Astrocyte of the hippocampus (primary cell): ENCODE data around the gene TUT7.
"Not testable (repeated sequence)": the region's sequence is repeated elsewhere in the genome, so short reads cannot be mapped to it uniquely, and the experiment has no call there.

Source experiments
- DNase-seq: peaks from one replicate; pipeline ENCODE4 v3.0.0; 2011; ENCODE audit warnings: low read depth, low spot score

Gene TUT7

DNA sequence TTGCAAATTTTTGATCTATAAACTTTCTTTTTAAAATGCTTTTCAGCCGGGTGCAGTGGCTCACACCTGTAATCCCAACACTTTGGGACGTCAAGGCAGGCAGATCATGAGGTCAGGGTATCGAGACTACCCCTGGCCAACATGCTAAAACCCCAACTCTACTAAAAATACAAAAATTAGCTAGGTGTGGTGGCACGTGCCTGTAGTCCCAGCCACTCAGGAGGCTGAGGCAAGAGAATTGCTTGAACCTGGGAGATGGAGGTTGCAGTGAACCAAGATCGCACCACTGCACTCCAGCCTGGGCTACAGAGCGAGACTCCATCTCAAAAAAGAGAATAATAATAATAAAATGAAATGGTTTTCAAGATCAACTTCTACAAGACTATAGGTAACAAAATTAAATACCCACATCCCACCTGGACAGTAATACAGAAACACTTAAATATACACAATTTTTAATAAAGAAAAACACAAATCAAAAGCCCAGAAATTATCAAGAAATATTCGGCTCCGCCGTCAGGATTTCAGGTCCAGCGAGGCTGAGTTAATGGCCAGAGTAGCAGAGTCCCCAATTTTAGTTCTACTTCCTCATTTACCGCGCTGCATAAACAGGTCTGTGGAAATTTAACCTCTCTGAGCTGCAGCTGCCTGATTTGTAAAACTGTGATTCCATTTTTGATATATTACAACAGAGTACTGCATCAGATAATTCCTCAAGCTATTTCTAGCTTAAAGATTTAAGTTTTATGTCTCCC is 4.0 kb downstream of the TUT7 start:
- DNase-seq, result no peak

- DNase-seq, result peak; percentile 14
Measured at GRCh38 chr9:86349271-86349670, 4.9 kb downstream of the TUT7 start.

GRCh38 chr9:86347991-86348390 is 6.2 kb downstream of the TUT7 start:
- DNase-seq, result no peak

DNA sequence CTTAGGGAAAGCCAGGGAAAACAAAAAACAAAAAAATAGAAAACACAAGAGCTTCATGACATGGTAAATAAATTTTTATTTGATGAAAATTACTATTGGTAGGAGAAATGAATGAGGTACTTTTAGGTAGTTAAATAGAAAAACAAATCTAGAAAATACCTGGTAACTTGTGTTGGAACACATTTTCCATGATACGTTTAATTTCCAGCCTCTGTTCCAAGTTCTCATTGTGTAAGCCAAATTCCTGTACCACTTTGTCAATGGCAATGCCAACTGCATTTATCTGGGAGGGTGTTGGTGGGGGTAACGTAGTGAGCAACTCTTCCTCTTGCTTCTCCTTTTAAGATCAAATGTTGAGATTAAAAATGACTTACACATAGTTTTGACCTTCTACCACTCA is 9.4 kb downstream of the TUT7 start:
- no peak for DNase-seq

GRCh38 chr9:86342269-86342668 is 11.9 kb downstream of the TUT7 start:
- no peak for DNase-seq

DNA sequence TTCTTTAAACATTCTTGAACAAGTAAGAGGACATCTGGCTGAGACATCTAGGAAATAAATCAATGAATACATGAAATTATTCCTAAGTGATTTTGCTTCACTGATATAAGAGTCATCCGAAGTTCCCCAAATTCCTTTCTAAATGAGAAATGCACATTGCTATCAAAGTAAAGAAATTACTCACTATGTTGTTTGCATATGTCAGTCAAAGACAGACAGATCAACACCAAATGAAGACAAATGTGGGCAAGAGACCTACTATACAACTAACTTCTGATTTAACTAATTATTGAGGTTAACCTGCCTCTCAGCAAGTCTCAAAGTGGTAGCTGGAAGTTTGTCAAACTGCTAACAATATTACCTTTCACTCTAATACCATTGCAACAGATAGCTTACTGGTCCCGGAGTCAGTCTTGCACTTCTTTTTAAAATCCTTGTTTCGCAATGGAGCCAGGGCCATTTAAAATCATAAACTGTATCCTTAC is 13.2 kb downstream of the TUT7 start:
- DNase-seq, result peak; percentile 36

GRCh38 chr9:86340356-86341006 is 13.7 kb downstream of the TUT7 start:
- no peak for DNase-seq

DNA sequence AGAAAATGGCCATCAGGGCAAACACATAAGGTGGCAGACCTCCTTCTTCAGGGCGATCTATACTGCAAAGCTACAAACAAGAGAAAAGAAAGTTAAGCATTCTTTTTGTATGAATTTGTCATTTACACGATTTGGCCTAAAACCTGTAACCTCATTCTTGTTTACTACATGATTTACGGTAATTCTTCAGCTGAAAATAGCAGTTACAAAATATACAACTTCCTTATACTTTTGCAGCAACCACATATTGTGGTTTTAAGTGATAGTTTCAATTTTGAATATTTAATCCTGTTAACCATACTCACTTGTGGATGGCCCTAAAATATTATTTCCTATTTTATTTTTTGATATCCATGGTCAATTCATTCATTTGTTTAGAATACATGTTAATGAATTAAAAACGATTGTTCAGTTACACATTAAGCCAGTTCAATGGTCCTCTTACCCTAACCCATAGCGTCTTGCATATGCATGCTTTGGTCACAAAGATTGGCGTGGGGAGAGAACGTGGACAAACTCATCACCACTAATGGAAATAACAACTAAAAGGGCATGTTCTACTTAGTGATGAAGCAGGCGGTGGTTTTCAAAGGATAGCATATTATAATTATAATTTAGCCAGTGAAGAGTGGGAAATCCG is 16.6 kb downstream of the TUT7 start:
- DNase-seq, result no peak

DNA sequence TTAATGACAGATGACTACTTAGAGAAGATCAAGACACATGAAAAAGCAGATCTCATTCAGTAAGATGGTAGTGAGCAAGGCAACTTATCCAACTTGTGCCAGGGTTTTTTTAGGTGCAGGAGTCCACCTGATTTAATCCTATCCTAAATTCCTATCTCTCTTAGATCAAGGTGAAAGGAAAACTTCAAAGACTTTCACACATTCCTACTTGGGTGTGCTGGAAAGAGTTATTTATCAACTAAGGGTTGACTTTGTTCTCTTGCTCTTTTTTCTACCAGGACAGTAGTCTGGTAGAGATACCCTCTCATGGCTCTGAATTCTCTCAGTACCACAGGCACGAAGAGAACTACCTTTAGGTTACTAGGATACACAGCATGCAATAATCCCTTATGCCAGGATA is 18.2 kb downstream of the TUT7 start:
- no peak for DNase-seq

- DNase-seq, result no peak
Measured at GRCh38 chr9:86333651-86334050, 20.6 kb downstream of the TUT7 start.

- no peak for DNase-seq
Measured at GRCh38 chr9:86330186-86330585, 24.0 kb downstream of the TUT7 start.

DNA sequence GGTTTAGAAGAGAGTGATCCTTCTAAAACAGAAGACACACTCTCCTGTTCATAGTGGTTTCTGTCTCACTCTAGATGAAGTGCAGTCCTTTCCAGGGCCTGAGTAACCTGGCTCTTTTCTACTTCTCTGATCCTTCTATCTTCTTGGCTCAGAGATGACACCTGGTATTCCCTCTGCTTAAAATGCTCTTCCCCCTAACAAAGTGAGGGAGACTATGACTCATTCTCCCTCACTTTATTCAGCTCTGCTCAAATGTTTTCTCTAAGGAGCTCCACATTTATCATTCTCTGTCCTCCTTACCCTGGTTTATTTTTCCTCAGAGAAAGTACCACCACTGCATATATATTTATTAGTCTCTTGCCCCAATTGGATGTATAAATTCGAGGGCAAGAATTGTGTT is 24.6 kb downstream of the TUT7 start:
- DNase-seq, result no peak

- no peak for DNase-seq
Measured at GRCh38 chr9:86328156-86328555, 26.1 kb downstream of the TUT7 start.

DNA sequence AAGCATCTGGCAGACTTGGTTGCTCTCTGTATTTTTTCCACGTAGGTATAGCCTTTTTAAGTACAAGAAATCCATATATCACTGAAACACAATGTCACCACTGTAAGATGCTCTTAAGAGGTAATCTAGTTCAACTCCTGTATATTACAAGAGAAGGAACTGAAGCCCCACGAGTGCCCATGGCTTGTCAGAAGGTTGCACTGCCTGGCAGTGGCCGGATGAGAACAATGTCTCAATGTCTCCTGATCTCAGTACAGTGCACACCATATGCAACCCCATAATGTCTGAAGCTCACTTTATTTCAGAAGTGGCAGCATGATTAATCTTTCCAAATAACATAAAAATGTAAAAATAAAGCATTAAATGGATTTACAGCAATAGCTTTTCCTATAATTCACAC is 27.7 kb downstream of the TUT7 start:
- no peak for DNase-seq

GRCh38 chr9:86324901-86325300 is 29.3 kb downstream of the TUT7 start:
- peak; percentile 9 for DNase-seq

GRCh38 chr9:86324308-86324707 is 29.9 kb downstream of the TUT7 start:
- DNase-seq, result peak; percentile 68

DNA sequence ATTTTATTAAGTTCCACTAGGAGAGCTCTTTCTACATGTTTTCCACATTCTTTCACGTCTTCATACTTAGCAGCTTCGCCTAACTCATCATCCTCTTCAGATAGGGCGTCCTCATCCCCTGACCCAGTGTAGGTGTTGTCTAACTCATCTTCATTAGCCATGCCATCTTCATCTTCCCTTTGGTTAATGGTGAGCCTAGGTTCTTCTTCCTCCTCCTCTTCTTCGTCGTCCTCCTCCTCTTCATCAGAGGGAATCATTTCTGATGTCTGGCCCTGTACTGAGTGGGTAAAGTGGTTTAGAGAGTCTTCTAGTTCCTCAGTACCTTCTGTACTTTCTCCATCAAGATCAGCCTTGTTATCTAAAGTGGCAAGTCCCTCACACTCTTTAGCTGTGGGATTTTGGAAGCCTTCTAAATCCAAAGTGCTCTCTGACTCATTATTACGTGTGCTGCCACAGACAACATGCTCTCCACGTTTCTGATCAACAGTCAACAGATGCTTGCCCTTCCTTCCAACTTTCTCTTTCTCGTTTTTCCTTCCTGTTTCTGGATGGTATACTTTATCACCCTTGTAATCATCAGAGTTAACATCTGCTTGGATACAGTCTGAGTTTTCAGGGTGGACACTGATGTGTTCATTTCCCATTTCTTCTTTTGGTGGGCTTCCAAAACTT is 31.1 kb downstream of the TUT7 start:
- DNase-seq, result peak; percentile 16

DNA sequence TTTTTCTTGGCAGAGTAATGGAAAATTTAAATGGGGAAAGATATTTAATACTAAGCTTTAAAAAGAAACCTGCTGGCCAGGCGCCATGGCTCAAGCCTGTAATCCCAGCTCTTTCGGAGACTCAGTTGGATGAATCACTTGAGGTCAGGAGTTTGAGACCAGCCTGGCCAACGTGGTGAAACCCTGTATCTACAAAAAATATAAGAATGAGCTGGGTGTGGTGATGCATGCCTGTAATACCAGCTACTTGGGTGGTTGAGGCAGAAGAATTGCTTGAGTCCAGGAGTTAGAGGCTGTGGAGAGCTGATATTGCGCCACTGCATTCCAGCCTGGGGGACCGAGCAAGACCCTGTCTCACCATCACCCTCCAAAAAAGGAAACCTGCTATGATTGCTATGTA is 32.8 kb downstream of the TUT7 start:
- DNase-seq, result peak; percentile 82

DNA sequence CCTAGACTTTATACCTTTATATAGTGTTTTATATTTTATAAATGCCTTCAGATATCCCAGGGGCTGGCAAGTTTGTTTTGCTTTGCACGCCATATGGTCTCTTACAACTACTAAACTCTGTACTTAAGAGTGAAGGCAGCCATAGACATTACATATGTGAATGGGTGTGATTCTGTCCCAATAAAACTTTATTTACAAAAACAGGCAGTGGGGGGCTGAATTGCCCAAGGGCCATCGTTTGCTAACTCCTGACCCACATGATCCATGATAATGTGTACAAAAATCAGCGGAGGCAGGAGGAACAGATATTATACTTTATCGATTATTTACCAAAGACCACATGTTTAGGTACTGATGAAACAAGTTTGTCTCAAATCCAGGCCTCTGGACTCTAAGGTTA is 36.0 kb downstream of the TUT7 start:
- DNase-seq, result no peak

DNA sequence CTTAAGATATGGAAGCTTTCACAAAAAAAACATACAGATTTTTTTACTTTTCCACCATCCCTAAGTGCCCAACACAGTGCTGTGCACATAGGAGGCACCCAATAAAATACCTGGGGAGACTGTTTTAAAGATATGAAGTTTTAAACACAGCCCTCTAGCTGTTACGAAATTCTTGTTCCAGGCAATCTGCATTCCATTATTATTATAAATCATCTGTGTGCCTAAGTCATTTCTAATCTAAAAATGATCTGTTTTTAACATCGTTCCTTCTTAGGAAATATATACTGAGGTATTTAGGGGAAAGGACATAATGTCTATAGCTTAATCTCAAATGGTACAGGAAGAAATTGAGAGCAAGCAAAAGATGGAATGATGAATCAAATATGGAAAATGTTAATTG is 39.1 kb downstream of the TUT7 start:
- DNase-seq, result no peak

- DNase-seq, result not testable (repeated sequence)
Measured at GRCh38 chr9:86312959-86313358, 41.3 kb downstream of the TUT7 start.

GRCh38 chr9:86308687-86309086 is 45.5 kb downstream of the TUT7 start:
- DNase-seq, result no peak
